Skeletal muscle satellite cell (primary cell): Measurements from ENCODE around the gene E2F4.
A peak's percentile ranks its signal among the peaks of the same experiment; 100 is the strongest.

Source experiments
- H3K27me3 ChIP-seq: 2 replicates; pipeline ENCODE4 v1.7.0; 2013; ENCODE audit warnings: low read length; ENCODE audit not compliant: control insufficient read depth, insufficient read depth
- H3K36me3 ChIP-seq: 2 replicates; pipeline ENCODE4 v1.7.0; 2013; ENCODE audit warnings: mild to moderate bottlenecking, control low read depth, low read length; ENCODE audit not compliant: insufficient read depth
- H3K4me1 ChIP-seq: 2 replicates; pipeline ENCODE4 v1.7.0; 2013; ENCODE audit warnings: low read length; ENCODE audit not compliant: control insufficient read depth, insufficient read depth
- H3K4me2 ChIP-seq: 2 replicates; pipeline ENCODE4 v1.7.0; 2013; ENCODE audit warnings: mild to moderate bottlenecking, low read length
- H3K4me3 ChIP-seq: 2 replicates; pipeline ENCODE4 v1.7.0; 2013; ENCODE audit warnings: low read length
- H3K9ac ChIP-seq: 2 replicates; pipeline ENCODE4 v1.7.0; 2013; ENCODE audit warnings: mild to moderate bottlenecking, low read depth, low read length, moderate library complexity
- H3K9me3 ChIP-seq: replicated peaks from 2 replicates; pipeline ENCODE4 v1.7.0; 2013; ENCODE audit warnings: mild to moderate bottlenecking, control low read depth, low read length

Gene E2F4

DNA sequence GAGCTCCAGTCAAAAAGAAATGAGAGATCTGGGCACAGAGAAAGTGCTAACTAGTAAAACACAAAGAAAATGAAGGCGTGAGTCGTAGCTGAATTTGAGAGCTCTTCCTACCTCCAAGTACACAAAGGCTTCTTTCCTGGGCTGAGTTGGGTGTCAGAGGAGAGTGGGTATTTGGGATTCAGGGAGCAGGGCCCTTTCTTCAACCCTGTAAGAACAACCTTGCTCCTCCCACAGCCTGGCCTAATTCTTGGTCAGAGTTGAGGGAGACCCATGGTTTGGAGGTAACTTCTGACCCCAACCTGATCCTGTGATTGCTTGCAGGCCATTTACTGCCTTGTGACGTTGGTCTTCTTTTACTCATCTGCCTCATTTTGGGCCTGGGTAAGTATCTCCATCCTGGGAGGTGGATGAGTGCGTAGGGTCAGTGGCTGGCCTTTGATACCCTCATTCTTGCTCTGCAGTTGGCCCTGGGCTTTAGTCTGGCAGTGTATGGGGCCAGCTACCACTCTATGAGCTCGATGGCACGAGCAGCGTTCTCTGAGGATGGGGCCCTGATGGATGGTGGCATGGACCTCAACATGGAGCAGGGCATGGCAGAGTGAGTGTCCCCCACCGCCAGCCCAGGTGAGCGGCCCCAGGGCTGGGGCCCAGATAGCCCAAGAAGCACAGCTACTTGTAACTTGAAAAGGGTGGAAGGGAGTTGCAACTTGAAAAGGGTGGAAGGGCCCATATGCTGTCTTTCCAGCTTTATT lies 36.3 kb downstream of the E2F4 start:
- peak overlapping the region; percentile 93 for H3K9ac ChIP-seq
- peak overlapping the region; percentile 89 for H3K4me3 ChIP-seq
- peaks cover 41% of the 10 kb centered on the region for H3K36me3 ChIP-seq
- no peaks in the 10 kb centered on the region for H3K9me3 ChIP-seq
- peak overlapping the region; percentile 91 for H3K4me2 ChIP-seq
- H3K27me3 ChIP-seq, result no peaks in the 10 kb centered on the region
- H3K4me1 ChIP-seq, result peaks cover 20% of the 10 kb centered on the region

DNA sequence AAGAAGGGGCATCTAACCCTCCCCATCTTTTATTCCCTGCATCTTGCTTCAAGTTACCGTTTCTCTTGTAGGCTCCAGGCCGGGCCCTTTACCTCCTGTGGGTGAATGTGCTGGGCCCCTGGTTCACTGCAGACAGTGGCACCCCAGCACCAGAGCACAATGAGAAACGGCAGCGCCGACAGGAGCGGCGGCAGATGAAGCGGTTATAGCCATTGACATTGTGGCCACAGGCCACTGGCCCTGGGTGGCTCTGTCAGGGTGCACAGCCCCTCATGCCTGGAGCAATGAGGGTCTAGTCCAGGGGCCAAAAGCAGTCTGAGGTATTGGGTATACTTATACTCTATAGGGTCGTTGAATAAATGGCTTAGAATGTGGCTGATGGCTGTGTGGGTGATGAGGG lies 37.0 kb downstream of the E2F4 start:
- Histone ChIP-seq H3K4me1 (peaks cover 20% of the 10 kb centered on the region), H3K9ac (no peak overlapping the region), H3K36me3 (peaks cover 46% of the 10 kb centered on the region), H3K27me3 (no peaks in the 10 kb centered on the region), H3K4me3 (no peak overlapping the region), H3K4me2 (no peak overlapping the region), H3K9me3 (no peaks in the 10 kb centered on the region)

DNA sequence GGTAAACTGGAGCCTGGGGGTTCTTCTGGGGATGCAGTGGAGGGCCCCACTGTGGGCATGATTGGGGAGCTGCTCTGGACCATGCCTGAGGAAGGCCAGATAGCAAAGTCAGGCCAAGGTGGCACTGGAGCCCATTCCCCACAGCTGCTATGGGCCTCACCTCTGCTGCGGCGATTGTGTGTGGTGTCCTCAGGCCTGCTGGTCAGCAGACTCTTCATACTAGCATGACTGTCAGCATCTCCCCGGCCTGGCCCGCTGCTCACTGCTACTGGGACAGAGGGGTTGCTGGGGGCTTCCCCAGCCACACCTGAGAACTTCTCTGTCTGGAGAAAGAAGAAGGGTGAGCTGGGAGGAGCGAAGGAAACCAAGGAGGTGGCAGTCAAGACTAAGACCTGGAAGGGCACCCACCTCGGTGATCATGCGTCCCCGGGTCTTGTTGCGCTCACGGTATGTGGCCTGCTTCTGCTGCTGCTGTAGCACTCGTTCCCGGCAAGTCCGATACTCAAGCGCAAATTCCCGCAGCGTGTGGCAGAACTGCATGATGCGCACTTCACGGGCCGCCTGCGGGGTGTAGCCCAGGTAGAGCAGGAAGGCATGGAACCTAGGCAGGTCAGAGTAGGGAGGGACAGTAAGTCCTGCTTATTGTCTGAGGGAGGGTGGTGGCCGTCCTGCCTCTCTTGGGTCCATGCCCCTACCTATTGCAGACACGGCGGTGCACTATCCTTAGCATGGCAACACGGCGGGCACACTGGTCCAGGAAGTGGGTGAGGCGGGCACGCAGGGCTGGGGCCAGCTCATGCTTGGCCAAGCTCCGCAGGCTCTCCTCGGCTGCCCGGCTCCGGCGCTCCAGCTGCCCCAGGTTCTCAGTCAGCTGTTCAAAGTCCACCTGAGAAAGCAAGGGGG lies 38.2 kb downstream of the E2F4 start:
- H3K9me3 ChIP-seq, result no peaks in the 10 kb centered on the region
- peaks cover 20% of the 10 kb centered on the region for H3K4me1 ChIP-seq
- H3K4me2 ChIP-seq, result no peak overlapping the region
- no peak overlapping the region for H3K9ac ChIP-seq
- H3K27me3 ChIP-seq, result no peaks in the 10 kb centered on the region
- no peak overlapping the region for H3K4me3 ChIP-seq
- peaks cover 58% of the 10 kb centered on the region for H3K36me3 ChIP-seq

DNA sequence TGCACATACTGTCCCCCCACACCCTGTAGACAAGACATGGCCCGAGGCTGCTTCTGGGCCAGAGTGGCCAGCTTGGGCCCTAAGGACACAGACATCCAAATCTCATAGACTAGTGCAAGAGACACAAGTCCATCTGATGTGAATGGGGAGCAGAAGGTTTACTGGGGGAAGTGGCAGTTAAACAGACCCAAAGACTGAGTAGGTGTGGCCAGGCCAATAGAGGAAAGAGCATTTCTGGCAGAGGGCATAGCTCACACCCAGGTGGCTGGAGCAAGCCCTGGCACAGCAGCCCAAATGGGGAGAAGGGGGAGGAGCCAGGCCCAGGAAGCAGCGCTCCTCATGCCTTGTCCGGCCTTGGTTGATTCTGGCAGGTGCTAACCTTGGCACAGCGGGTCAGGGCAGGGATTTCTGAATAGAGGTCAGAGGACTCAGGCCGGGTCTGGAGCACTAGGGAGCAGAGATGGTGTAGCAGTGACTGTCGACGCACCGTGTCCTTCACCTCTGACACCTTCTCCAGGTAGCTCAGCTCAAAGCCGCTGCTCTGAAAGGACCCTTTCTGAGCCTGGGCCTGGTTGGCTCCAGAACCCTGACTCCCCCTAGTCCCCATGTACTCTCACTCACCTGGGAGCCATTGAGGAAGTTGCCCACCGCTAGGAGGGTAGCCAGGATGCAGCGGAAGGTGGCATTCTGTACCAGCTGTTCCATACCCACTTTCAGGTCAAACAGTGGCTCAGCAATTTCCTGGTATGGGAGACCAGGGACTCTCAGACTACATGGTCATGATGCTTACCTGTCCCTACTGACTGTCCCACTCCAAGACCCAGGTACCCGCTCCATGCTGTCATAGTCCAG lies 39.1 kb downstream of the E2F4 start:
- Histone ChIP-seq H3K9me3 (no peaks in the 10 kb centered on the region), H3K4me1 (peaks cover 14% of the 10 kb centered on the region), H3K4me2 (no peak overlapping the region), H3K27me3 (no peaks in the 10 kb centered on the region), H3K4me3 (no peak overlapping the region), H3K9ac (no peak overlapping the region), H3K36me3 (peaks cover 65% of the 10 kb centered on the region)

DNA sequence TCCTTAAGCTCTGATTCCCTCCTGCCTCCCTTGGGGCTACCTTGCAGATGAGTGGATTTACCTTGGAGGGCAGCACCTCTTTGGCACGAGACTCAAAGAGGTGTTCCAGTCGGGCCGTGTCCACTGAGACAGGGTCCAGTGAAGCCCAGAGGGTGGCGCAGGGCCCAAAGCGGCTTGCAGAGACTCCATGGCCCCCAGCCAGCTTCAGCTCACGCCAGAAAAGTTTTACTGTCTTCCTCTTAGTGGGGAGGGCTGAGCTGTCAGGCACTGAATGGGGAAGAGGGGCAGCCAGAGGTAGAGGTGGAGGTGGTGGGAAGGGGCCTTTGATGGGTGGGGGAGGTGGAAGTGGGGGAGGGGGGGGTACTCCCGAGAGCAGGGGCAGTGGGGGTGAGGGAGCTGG lies 41.6 kb downstream of the E2F4 start:
- H3K27me3 ChIP-seq, result no peaks in the 10 kb centered on the region
- H3K4me3 ChIP-seq, result no peak overlapping the region
- no peak overlapping the region for H3K9ac ChIP-seq
- H3K36me3 ChIP-seq, result peaks cover 84% of the 10 kb centered on the region
- H3K4me1 ChIP-seq, result no peaks in the 10 kb centered on the region
- no peaks in the 10 kb centered on the region for H3K9me3 ChIP-seq
- H3K4me2 ChIP-seq, result no peak overlapping the region

DNA sequence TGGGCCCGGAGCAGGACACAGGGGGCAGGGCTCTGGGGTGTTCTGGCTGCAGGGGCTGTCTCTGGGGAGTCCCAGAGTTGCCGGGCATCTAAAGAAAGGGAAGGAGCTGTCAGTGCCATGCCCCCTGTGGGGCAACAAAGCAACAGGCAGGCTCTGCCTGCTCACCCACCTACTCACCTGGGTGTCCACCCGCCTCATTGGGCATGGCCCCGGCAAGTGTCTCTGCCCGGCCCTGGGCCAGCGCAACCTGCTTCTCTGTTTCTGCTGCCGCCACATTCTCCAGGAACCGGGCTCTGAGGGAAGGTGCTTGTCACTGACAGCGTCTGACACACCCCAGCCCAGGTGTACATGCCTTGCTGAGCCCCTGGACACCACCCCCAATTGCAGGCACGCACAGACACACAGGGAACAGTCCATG lies 42.2 kb downstream of the E2F4 start:
- H3K4me2 ChIP-seq, result no peak overlapping the region
- no peaks in the 10 kb centered on the region for H3K9me3 ChIP-seq
- H3K27me3 ChIP-seq, result no peaks in the 10 kb centered on the region
- H3K9ac ChIP-seq, result no peak overlapping the region
- H3K4me3 ChIP-seq, result no peak overlapping the region
- H3K36me3 ChIP-seq, result peaks cover 84% of the 10 kb centered on the region
- H3K4me1 ChIP-seq, result no peaks in the 10 kb centered on the region

DNA sequence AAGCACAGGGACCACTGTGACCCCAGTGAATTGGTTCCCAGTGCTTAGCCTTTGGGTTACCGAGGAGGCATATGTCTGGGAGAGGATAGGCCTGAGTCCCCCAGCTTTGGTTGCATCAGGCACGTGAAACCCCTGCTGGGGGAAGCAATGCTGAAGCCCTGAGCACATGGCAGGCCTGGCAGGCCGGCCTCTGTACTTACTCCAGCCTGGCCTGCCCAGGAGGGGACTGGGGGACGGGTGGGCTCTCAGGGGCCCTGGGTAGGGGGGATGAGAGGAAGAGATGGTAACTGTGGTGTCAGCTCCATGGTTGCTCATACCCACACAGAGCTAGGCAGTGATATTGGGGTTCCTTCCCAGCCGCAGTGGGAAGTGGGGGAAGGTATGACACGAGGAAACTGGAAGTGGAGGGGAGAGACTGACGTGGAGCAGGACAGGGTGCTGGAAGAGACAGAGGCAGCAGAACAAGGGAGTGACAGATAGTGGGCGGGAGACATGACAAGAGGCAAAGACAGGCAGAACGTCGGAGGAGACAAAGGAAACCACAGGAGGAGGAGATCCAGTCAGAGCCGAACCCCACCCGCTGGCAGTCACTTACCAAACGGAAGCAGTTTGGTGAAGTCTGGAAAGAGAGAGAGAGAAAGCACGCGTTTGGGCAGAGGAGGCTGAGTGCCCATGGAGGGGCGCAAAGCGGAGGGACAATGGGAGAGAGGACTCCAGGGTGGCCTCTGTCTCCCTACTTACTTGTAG lies 44.0 kb downstream of the E2F4 start:
- no peak overlapping the region for H3K4me2 ChIP-seq
- no peaks in the 10 kb centered on the region for H3K9me3 ChIP-seq
- no peak overlapping the region for H3K4me3 ChIP-seq
- peaks cover 67% of the 10 kb centered on the region for H3K36me3 ChIP-seq
- no peaks in the 10 kb centered on the region for H3K27me3 ChIP-seq
- H3K9ac ChIP-seq, result no peak overlapping the region
- H3K4me1 ChIP-seq, result peaks cover 15% of the 10 kb centered on the region

DNA sequence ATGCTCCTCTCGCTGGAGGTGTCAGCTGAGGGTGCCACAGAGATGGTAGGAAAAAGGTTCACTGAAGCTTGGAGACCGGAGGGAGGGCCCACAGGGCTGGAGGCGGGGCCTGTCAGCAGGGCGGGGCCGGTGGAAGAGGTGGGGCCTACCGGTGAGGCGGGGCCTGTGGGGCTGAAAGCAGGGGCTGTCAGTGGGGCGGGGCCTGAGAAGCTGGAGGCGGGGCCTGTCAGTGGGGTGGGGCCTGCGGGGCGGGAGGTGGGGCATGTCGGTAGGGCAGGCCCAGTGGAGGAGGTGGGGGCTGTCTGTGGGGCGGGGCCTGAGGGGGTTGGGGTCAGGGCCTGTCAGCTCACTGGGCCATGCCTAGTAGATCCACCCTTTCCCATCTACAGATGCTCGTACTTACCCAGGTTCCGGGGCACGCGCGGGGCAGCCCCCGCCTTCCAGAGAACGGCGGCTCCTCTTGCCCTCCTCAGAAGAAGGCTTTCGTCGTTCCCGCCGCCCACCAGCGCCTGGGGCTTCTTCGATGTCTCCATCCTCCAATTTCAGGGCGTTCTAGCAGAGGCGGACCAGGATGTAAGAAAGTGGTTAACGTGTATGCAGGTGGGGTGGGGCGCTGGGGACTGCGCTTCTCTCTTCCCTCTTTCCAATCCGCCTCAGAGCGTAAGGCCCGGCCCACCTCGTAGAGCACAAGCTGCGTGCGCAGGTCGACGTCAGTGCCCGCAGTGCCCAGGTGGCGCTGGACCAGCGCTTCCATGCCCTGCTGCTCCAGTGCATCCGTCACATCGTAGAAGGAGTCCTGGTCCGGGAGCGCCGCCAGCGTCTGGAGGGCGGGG lies 44.8 kb downstream of the E2F4 start:
- no peak overlapping the region for H3K9ac ChIP-seq
- no peaks in the 10 kb centered on the region for H3K27me3 ChIP-seq
- H3K9me3 ChIP-seq, result no peaks in the 10 kb centered on the region
- no peak overlapping the region for H3K4me2 ChIP-seq
- H3K4me1 ChIP-seq, result peaks cover 23% of the 10 kb centered on the region
- no peak overlapping the region for H3K4me3 ChIP-seq
- peaks cover 59% of the 10 kb centered on the region for H3K36me3 ChIP-seq

DNA sequence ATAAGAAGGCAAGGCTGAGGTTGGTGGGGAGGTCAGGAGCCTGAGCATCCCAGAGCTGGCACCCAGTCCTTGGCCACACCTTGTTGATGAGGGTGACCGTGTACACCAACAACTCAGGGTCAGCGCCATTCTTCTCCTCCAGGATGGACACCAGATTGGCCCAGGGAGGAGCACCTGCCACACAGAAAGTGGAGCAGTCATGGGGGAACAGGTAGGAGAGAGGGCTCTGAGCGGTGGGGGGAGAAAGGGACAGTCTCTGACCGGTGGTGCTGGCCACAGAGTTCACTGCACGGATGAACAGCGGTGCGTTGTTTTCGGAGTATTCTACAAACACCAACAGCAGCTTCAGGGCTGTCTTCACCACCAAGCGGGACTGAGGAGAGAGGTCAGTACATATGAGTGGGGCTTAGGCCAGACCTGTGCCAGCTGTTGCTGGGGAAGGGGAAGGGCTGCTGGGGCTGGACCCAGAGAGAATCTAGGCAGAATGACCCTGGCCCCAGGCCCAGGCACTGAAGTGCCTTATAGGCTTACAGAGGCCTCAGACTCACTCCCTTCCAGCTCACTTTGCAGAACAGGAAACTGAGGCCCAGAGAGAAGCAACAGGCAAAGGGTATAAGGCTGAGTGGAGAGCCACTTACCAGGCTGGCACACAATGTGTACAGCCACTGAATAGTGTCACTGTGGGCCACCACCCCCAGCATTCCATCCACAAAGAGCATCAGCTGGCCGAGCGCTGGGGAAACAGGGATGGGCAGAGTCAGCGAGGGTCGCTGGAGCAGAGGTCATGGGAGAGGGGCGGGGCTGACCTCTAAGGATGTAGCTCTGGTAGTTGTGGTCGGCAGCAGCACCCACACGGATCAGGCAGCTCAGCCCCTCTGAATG lies 45.7 kb downstream of the E2F4 start:
- Histone ChIP-seq H3K27me3 (no peaks in the 10 kb centered on the region), H3K4me3 (no peak overlapping the region), H3K4me1 (peaks cover 31% of the 10 kb centered on the region), H3K9ac (no peak overlapping the region), H3K9me3 (no peaks in the 10 kb centered on the region), H3K4me2 (no peak overlapping the region), H3K36me3 (peaks cover 56% of the 10 kb centered on the region)

DNA sequence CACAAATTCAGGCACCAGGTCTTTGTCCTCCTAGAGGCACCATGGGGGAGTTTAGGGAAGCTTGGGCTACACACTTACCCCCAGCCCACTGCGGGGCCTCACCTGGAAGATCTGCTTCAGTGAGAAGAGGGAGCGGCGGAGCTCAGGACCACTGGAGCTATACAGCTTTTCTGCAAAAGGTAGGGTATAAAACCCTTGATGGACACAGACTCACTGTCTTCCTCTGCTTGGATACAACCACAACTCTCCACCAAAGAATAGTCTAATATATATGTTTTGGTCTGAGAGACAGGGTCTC lies 46.3 kb downstream of the E2F4 start:
- peaks cover 34% of the 10 kb centered on the region for H3K4me1 ChIP-seq
- H3K9ac ChIP-seq, result no peak overlapping the region
- H3K9me3 ChIP-seq, result no peaks in the 10 kb centered on the region
- no peaks in the 10 kb centered on the region for H3K27me3 ChIP-seq
- no peak overlapping the region for H3K4me2 ChIP-seq
- no peak overlapping the region for H3K4me3 ChIP-seq
- peaks cover 55% of the 10 kb centered on the region for H3K36me3 ChIP-seq
